Mononuclear cell (primary cell): ENCODE data around the gene PRKCA. TPM values are rescaled to one million over a fixed set of nuclear protein-coding genes. Genes with fewer than 3 reads are reported as not detected.

Experiments
- H3K27me3 ChIP-seq: 2 replicates; pipeline ENCODE4 v1.6.0; 2011; ENCODE audit warnings: low read length, control low read depth; ENCODE audit not compliant: insufficient read depth
- H3K4me1 ChIP-seq: 2 replicates; pipeline ENCODE4 v1.5.1; 2011; ENCODE audit warnings: mild to moderate bottlenecking, low read length, control low read depth; ENCODE audit not compliant: insufficient read depth
- H3K4me3 ChIP-seq: 2 replicates; pipeline ENCODE4 v1.5.1; 2011; ENCODE audit warnings: mild to moderate bottlenecking, low read length, moderate library complexity
- H3K9me3 ChIP-seq: 2 replicates; pipeline ENCODE4 v1.5.1; 2011; ENCODE audit warnings: low read depth, mild to moderate bottlenecking, control low read depth, low read length
- total RNA-seq: library from RNA; depleted of rRNA; stranded (reverse); fragments of >200 nt; gene quantifications from one replicate; pipeline ENCODE4 v1.2.3, GENCODE V29; 2012

PRKCA gene
- total RNA-seq, 1 donor, result 35.6 TPM

DNA sequence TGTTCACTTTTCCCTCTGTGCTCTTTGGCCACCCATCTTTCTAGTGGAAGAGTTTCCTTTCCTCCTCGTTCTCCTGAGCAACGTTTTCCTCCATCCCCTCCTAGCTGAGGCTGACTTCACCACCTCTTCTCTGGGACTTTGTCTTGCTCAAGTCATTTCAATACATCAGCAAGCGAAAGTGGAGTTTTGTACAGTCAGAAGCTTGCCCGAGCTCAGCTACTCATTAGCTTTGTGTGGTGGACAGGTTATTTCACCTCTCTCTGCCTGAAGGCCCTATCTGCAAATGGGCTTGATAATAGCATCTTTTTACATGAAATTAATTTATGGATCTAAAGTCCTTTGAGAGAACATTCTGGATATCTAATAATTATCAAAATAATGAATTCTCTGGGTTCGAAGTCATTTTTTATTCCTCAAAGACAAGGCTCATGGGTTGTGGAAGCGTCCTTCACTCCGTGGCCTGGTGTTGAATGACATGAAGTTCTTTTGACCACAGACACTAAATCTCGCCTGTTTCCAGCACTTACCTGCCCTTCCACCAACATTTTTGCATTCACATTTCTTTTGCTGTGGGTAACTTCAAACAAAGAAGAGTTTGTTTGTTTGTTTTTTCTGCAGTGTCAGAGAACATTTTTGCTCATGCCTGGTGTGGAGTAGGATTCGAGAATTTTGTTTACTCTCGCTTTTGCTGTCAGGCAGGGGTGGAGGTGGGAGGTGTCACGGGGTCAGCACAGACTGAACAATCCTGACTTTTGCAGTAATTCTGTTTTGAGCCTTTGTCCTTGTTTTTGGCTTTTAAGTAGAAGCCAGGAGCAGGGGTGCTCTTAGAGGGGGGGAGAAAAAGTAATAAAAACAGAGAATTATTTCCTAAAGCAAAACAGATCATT, 377.5 kb downstream of the PRKCA start:
- H3K9me3 ChIP-seq, result no peaks in the 10 kb centered on the region
- no peaks in the 10 kb centered on the region for H3K27me3 ChIP-seq
- no peak overlapping the region for H3K4me3 ChIP-seq
- H3K4me1 ChIP-seq, result no peaks in the 10 kb centered on the region

DNA sequence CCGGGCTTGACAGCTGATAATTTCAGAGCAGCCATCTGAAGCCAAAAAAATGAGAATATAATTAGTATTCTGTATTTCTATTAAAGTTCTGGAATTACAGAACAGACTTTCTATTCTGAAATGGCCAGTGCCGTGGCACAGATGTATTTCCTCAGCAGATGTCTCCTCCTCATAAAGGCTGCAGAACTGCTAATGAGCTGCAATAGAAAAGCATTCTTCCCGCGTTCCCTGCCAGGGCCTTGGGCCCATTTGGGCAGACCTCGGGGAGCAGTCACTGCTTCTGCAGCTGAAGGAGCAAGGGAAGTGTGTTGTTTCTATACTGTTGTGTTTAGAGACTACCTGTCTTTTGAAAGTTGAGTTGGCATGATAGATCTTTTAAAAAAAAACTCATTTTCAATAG, 379.9 kb downstream of the PRKCA start:
- Histone ChIP-seq H3K27me3 (no peaks in the 10 kb centered on the region), H3K9me3 (no peaks in the 10 kb centered on the region), H3K4me3 (no peak overlapping the region), H3K4me1 (no peaks in the 10 kb centered on the region)

DNA sequence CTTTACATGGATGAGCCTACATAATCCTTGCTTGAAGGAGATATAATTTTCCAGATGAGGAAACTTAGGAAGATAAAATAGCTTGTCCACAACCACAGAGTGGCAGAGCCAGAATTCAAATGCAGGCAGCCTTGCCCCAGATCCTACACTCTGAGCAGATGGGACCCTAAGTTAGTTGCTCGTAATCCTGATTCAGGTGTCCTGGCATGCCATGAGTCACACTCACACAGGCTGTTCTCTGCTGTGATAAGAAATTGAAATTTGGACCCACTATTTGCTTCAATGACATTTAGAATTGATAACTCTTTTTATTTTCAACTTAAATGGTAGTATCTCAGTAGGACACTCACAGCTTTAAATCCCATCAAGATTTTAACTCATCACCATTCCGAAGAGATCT, 381.8 kb downstream of the PRKCA start:
- H3K9me3 ChIP-seq, result no peaks in the 10 kb centered on the region
- no peaks in the 10 kb centered on the region for H3K27me3 ChIP-seq
- no peak overlapping the region for H3K4me3 ChIP-seq
- no peaks in the 10 kb centered on the region for H3K4me1 ChIP-seq

DNA sequence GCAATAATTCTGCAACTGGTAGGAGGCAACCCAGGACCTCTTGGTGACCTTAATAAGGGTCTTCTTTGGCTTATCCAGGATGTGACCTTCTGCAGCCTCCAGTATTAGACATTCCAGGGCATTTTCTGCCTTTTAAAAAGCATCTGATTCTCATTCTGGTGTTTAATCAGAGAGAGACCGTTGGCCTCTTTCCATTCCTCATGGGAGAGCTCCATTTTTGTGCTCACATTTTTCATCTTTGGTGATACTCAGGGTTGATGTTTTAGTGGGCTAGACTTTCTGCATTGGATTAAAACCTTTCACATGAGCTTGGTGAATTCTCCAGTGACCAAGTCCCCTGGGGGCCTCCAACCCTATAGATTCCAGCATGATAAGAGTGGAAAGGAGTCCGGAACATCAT, 382.3 kb downstream of the PRKCA start:
- no peaks in the 10 kb centered on the region for H3K9me3 ChIP-seq
- no peaks in the 10 kb centered on the region for H3K4me1 ChIP-seq
- no peaks in the 10 kb centered on the region for H3K27me3 ChIP-seq
- H3K4me3 ChIP-seq, result no peak overlapping the region

DNA sequence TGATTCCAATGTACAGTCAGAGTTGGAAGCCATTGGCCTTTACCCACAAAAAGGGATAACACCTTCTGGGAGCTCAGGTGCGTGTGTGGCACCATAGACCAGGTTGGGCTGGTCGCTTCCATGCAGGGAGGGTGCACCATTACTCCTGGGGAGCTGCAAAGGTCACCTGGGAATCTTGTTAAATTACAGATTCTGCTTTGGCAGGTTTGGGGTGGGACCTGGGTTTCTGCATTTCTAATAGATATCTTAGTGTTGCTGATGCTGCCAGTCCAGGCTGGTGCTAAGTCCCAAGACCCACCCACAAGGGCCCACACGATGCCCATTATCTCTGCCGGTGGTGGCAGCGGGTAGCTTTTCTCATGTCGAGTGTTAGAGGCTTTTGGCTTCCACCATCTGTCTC, 384.2 kb downstream of the PRKCA start:
- no peaks in the 10 kb centered on the region for H3K27me3 ChIP-seq
- H3K9me3 ChIP-seq, result no peaks in the 10 kb centered on the region
- no peak overlapping the region for H3K4me3 ChIP-seq
- peaks cover 4% of the 10 kb centered on the region for H3K4me1 ChIP-seq

DNA sequence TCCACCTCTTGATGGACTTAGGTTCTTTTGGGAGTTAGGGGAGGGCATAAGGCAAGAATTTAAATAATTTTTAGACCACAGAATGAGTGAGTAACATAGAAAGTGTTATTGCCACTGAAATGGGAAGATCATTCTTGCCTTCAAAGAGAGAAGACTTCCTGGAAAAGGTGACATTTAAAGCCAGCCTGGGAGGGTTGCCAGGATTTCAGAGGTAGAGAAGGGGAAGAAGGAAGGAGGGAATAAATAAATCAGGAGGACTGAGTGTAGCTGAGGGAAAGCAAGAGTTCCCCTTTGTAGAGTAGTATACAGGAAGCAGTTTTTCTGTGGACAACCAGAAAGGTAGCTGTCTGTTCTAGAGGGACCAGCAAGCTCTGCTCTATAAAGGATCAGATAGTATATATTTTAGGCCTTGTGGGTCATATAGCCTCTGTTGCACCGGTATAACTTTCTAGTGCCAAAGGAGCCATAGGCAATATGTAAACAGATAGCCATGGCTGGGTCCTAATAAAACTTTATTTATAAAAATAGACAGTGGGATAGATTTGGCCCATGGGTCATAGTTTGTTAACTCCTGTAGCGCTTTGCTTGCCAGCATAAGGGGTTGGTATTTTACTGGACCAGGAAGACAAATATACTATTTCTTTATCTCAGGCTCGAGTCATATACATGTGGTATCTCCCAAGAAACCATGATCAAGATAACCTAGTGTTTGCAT, 385.3 kb downstream of the PRKCA start:
- Histone ChIP-seq H3K9me3 (no peaks in the 10 kb centered on the region), H3K4me1 (peaks cover 4% of the 10 kb centered on the region), H3K27me3 (no peaks in the 10 kb centered on the region), H3K4me3 (no peak overlapping the region)

DNA sequence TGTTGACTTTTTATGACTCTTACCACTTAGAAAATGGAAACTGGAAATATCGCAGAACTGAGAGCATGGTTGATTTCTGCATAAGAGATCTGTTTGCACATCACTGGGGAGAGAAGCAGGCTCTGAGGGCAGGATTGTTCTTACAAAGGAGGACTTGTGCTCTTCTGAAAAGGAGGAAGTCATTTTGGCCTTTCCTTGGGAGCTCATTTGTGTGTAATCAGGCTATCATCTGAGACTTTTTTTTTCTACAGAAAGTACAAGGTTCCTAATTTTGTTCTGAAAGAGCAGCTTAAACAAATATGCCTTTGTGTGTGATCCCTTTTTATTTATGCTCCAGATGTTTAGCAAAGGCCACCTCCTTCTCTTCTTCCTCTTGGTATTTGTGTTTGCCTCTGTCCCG, 386.8 kb downstream of the PRKCA start:
- H3K9me3 ChIP-seq, result no peaks in the 10 kb centered on the region
- H3K4me1 ChIP-seq, result peaks cover 4% of the 10 kb centered on the region
- no peak overlapping the region for H3K4me3 ChIP-seq
- H3K27me3 ChIP-seq, result no peaks in the 10 kb centered on the region

DNA sequence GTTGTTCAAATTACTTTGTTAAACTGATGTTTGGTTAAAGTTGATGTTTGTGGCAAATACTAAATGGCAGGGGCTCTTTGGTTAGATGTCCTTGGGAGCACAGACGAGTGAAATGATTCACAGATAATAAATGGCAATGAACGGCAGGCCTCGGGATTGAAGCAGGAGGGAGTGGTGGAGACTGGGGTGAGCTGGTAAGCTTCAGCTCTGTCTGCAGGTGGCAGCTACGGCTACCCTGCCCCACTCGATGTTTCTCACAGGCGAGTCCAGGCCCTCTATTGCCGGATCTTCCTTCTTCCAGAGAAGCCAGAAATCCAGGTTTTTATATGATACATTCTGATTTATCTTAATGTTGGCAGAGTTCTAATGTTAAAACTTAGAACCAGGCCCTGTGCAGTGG, 387.8 kb downstream of the PRKCA start:
- H3K9me3 ChIP-seq, result no peaks in the 10 kb centered on the region
- H3K4me1 ChIP-seq, result peaks cover 4% of the 10 kb centered on the region
- no peak overlapping the region for H3K4me3 ChIP-seq
- H3K27me3 ChIP-seq, result no peaks in the 10 kb centered on the region

DNA sequence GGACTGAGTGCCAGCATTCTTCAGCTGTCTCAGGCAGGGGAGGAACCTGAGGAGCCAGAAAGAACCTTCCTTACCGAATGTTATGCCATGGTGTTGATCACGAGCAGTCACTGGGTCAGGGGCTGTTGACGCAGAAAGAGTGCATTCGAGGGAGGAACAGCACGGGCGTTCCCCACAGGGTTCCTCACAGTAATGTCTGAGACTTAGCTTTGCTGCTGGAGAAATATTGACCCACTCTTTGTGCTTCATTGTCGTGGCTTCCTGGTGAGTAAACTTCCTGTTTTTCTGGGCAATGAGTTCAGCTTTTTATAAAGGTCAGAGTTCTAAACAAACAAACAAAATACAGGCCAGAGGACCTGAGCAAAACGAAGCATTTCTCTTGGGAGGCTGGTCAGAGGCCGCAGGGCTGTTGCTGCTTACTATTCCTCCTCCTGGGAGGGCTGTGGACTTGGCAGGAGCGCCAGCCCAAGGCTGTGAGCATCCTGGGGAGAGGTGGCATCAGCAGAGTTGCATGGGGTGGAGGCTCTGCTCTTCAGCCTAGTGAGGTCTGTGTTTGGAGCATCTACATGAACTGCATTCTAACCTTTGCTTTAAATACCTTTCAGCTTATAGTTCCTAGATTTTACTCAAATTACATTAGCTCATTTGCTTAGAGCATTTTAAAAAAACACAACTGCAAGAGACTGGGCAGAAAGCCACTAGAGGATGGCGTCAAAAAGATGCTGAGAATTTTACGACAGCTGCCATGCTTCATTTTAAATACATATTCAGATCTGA, 389.4 kb downstream of the PRKCA start:
- no peak overlapping the region for H3K4me3 ChIP-seq
- no peaks in the 10 kb centered on the region for H3K9me3 ChIP-seq
- no peaks in the 10 kb centered on the region for H3K27me3 ChIP-seq
- peaks cover 4% of the 10 kb centered on the region for H3K4me1 ChIP-seq

DNA sequence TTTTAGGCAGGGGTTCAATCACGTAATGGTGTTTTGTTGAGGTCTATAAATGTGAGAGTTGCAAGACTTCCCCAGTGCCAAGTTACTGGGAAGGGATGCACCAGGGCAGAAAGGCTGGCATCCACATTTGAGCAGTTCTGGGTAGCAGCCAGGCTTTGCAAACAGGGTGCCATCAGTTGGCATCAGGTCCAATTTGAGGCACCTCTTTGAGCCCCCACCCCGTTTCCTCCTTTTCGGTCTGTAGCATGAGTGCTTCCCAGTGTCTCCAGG, 389.9 kb downstream of the PRKCA start:
- no peaks in the 10 kb centered on the region for H3K27me3 ChIP-seq
- peaks cover 4% of the 10 kb centered on the region for H3K4me1 ChIP-seq
- H3K9me3 ChIP-seq, result no peaks in the 10 kb centered on the region
- no peak overlapping the region for H3K4me3 ChIP-seq

DNA sequence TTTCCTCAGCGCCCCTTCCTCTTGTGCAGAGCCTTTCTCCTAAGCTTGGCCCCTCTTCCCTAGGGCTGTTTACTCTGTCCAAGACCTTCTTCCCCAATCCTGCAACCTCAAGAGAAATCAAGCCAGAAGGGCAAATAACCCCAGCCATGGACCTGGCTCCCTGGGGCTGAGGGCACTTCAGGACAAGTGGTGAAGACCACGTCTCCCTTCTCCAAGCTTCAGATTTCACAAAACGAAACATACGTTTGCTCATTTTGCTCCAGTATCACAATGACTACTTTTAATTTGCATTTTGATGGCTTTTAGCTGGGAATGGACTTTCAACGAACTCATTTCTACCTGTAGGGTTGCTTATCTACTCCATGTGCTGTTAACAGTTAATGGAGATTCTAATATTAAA, 392.7 kb downstream of the PRKCA start:
- H3K4me3 ChIP-seq, result no peak overlapping the region
- no peaks in the 10 kb centered on the region for H3K27me3 ChIP-seq
- H3K9me3 ChIP-seq, result no peaks in the 10 kb centered on the region
- peaks cover 4% of the 10 kb centered on the region for H3K4me1 ChIP-seq

DNA sequence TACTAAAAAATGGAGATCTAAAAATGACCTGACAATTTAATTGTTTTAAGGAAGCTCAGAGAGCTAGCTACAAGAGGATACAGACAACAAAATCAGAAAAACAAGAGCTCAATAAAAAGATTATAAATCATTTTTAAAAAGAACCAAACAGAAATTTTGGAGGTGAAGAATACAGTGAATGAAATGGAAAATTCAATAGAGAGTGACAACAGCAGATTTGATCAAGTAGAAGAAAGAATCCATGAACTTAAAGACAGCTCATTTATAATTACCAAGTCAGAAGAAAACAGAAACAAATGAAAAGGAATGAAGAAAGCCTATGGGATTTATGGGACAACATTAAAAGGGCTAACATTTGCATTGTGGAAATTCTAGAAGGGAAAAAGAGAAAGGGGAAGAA, 395.9 kb downstream of the PRKCA start:
- H3K27me3 ChIP-seq, result no peaks in the 10 kb centered on the region
- no peak overlapping the region for H3K4me3 ChIP-seq
- no peaks in the 10 kb centered on the region for H3K9me3 ChIP-seq
- H3K4me1 ChIP-seq, result no peaks in the 10 kb centered on the region

DNA sequence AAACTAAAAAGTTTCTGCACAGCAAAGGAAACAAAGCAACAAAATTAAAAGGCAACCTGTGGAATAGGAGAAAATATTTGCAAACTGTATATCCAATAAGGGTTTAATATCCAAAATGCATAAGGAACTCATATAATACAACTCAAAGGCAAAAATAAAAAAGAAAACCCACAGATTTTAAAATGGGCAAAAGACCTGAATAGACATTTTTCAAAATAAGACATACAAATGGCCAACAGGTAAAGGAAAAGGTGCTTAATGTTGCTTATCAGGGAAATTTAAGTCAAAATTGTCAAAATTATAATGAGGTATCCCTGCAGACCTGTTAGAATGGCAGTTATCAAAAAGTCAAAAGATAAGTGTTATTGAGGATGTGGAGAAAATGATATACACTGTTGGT, 399.0 kb downstream of the PRKCA start:
- Histone ChIP-seq H3K4me3 (no peak overlapping the region), H3K27me3 (no peaks in the 10 kb centered on the region), H3K9me3 (no peaks in the 10 kb centered on the region), H3K4me1 (no peaks in the 10 kb centered on the region)

DNA sequence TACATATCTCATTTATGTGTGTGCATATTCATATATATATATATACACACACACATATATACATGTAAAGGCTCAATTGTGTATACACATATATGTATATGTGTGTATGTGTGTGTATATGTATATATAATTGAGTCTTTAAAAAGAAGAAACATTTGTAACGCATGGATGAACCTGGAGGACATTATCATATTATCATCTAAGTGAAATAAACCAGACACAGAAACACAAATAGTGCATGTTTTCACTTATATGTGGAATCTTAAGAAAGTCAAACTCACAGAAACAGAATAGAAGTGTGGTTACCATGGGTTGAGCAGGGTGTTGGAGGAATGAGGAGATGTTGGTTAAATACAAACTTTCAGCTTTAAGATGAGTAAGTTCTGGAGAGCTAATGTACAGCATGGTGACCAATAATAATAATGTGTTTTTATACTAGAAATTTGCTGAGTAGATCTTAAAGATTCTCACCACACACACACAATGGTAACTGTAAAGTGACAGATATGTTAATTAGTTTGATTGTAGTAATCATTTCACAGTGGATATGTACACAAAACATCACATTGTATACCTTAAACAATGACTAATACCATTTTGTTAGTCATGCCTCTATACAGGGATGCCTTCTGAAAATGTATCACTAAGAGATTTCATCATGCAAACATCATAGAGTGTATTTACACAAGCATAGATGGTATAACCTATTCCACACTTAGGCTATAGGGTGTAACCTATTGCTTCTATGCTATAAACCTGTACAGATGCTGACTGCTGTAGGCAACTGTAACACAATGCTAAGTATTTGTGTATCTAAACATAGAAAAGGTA, 399.9 kb downstream of the PRKCA start:
- no peaks in the 10 kb centered on the region for H3K27me3 ChIP-seq
- H3K4me1 ChIP-seq, result no peaks in the 10 kb centered on the region
- H3K9me3 ChIP-seq, result no peaks in the 10 kb centered on the region
- no peak overlapping the region for H3K4me3 ChIP-seq
